Nephron (organoid): ENCODE measurements around the gene EXOC7.
A peak's percentile ranks its signal among the peaks of the same experiment; 100 is the strongest.

Source experiments
- H3K27ac Mint-ChIP-seq, 3 experiments: 2 replicates each; pipeline ENCODE4 v1.8.0; 2020; ENCODE audit warnings: mixed read lengths in 3 of 3, mild to moderate bottlenecking in 2 of 3, moderate library complexity in 1 of 3
- H3K27me3 Mint-ChIP-seq: 2 replicates; pipeline ENCODE4 v1.8.0; 2021; ENCODE audit warnings: low read depth, mild to moderate bottlenecking, moderate library complexity, mixed read lengths
- H3K36me3 Mint-ChIP-seq: 2 replicates; pipeline ENCODE4 v1.8.0; 2020; ENCODE audit warnings: low read depth, mixed read lengths
- H3K4me1 Mint-ChIP-seq: 2 replicates; pipeline ENCODE4 v1.8.0; 2020; ENCODE audit warnings: mixed read lengths
- H3K4me3 Mint-ChIP-seq, 3 experiments: 2 replicates each; pipeline ENCODE4 v1.8.0; 2020; ENCODE audit warnings: mild to moderate bottlenecking in 3 of 3, mixed read lengths in 3 of 3, moderate library complexity in 2 of 3
- H3K9me3 Mint-ChIP-seq: 2 replicates; pipeline ENCODE4 v1.8.0; 2020; ENCODE audit warnings: mixed read lengths
- CTCF ChIP-seq, 3 experiments: fragments of 200-600 bp; sonication (generic); IDR thresholded peaks; one replicate each; pipeline ENCODE4 v1.5.0; 2021; ENCODE audit warnings: antibody characterized with exemption in 3 of 3; ENCODE audit not compliant: unreplicated experiment in 3 of 3

EXOC7 gene

DNA sequence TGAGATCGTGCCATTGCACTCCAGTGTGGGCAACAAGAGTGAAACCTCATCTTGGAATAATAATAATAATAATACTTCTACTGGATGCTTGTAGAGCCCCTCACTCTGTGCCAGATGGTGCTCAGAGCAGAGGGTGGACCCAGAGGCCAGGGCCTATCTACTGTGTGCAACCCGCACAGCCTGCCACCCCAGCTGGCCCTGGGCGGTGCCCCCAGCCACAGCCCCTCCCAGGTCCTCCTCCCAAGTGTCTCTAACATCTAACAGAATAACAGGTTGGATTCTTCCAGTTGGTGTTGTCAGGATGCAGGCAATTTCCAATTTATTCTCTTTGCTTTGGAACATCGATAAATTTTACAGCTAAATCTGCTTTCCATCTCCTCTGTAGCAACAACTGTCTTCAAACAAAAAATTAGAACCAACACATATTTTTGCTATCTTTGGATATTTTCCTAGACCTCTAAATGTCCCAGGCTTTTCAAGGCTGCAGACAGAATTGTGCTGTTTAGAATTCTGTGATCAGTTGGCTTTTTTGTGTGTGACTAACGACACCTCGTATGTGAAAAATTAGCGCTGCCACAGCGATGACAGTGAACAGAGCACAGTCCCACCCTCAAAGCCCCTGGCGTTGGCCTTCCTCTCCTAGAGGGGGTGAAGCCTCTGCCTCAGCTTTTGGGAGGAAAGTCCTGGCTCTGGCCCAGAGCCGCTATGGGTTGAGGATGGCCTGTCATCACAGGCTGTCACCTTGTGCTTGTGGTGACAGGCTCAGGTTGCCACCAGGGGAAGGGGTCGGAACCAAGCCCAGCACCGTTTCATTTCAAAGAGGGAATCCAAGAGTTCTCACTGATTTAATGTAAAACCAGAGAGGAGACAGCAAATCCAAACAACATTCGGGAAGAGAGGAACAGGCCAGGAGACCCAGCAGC is 68.9 kb downstream of the EXOC7 start:
- Mint-ChIP-seq H3K9me3 (no peaks in the 10 kb centered on the region), H3K27me3 (no peaks in the 10 kb centered on the region), H3K4me3 (no peak overlapping the region), H3K4me1 (peaks cover 13% of the 10 kb centered on the region), H3K27ac (peak overlapping the region in 2 of 3 experiments; percentile 37 to 74), H3K36me3 (peaks cover 21% of the 10 kb centered on the region)
- no peak for TF ChIP-seq CTCF (IDR thresholded peaks at IDR 0.05; ENCODE audit: unreplicated experiment in 3 of 3)

DNA sequence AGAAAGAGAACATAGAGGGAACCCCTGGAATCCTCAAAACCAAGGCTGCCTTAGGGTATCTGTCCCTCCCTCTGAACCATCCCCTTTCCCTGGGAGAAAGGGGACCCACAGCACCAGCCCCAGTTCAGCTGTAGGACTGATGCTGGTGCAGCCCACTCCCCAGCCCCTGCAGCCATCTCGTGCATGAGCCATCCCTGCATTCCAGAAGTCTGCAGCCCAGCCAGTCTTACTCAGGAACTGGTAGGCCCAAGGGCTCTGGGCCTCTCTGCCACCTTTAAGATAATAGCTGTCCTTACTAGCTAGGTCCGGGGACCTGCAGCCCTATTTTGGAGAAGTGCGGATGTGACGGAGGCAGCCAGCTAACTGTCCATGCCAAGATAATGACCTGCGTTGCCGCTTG is 70.4 kb downstream of the EXOC7 start:
- no peaks in the 10 kb centered on the region for H3K9me3 Mint-ChIP-seq
- no peak for TF ChIP-seq CTCF (IDR thresholded peaks at IDR 0.05; ENCODE audit: unreplicated experiment in 3 of 3)
- H3K4me1 Mint-ChIP-seq = peaks cover 17% of the 10 kb centered on the region
- H3K36me3 Mint-ChIP-seq = peaks cover 5% of the 10 kb centered on the region
- no peak overlapping the region for H3K4me3 Mint-ChIP-seq
- peaks cover 6% of the 10 kb centered on the region for H3K27me3 Mint-ChIP-seq
- H3K27ac Mint-ChIP-seq = no peak overlapping the region

GRCh38 chr17:76032780-76033108 is 70.8 kb downstream of the EXOC7 start:
- TF ChIP-seq CTCF (IDR thresholded peaks at IDR 0.05; ENCODE audit: unreplicated experiment in 3 of 3) = no peak
- Mint-ChIP-seq H3K4me3 (no peak overlapping the region), H3K4me1 (peaks cover 17% of the 10 kb centered on the region), H3K27ac (no peak overlapping the region), H3K27me3 (peaks cover 6% of the 10 kb centered on the region), H3K9me3 (no peaks in the 10 kb centered on the region), H3K36me3 (peaks cover 3% of the 10 kb centered on the region)

- no peak for TF ChIP-seq CTCF (IDR thresholded peaks at IDR 0.05; ENCODE audit: unreplicated experiment in 3 of 3)
- Mint-ChIP-seq H3K27me3 (peaks cover 6% of the 10 kb centered on the region), H3K36me3 (peaks cover 3% of the 10 kb centered on the region), H3K27ac (no peak overlapping the region), H3K9me3 (no peaks in the 10 kb centered on the region), H3K4me1 (peaks cover 17% of the 10 kb centered on the region), H3K4me3 (no peak overlapping the region)
Observed at GRCh38 chr17:76032073-76032779, 71.4 kb downstream of the EXOC7 start.
